Activated naive CD4-positive, alpha-beta T cell treated with anti-CD3 and anti-CD28 coated beads for 36 hours (primary cell): Measurements from ENCODE around the gene CCDC15. TPM values are rescaled to one million over a fixed set of nuclear protein-coding genes. Genes with fewer than 3 reads are reported as not detected.
"Not testable (repeated sequence)": the region's sequence is repeated elsewhere in the genome, so short reads cannot be mapped to it uniquely, and the experiment has no call there.

Source experiments
- CTCF ChIA-PET: fragments of 350-600 bp; sonication (Branson Sonifier 250); formaldehyde crosslinking; loops from one replicate; lab custom pipeline; 2021; ENCODE audit warnings: antibody characterized with exemption; lab: Charles Lee
- DNase-seq: peaks from one replicate; pipeline ENCODE4 v3.0.0-alpha.2; 2020
- H3K27ac Mint-ChIP-seq: one replicate; pipeline ENCODE4 v1.8.0; 2021; ENCODE audit warnings: mild to moderate bottlenecking, mixed read lengths
- H3K27me3 Mint-ChIP-seq: one replicate; pipeline ENCODE4 v1.8.0; 2021; ENCODE audit warnings: low read depth, mixed read lengths
- H3K36me3 Mint-ChIP-seq: one replicate; pipeline ENCODE4 v1.8.0; 2021; ENCODE audit warnings: low read depth, mixed read lengths
- H3K4me1 Mint-ChIP-seq: one replicate; pipeline ENCODE4 v1.8.0; 2021; ENCODE audit warnings: low read depth, mixed read lengths
- H3K4me3 Mint-ChIP-seq: one replicate; pipeline ENCODE4 v1.8.0; 2021; ENCODE audit warnings: mild to moderate bottlenecking, moderate library complexity, mixed read lengths
- H3K9me3 Mint-ChIP-seq: one replicate; pipeline ENCODE4 v1.8.0; 2021; ENCODE audit warnings: mixed read lengths
- intact Hi-C: fragments of 100-400 bp; cut with micrococcal nuclease; formaldehyde crosslinking; loops from one replicate; pipeline ENCODE4 v1.15.1; 2023
- total RNA-seq, 2 experiments: library from RNA; stranded (reverse); gene quantifications; one replicate each; pipeline ENCODE4 v1.2.3, GENCODE V29; 2021

CCDC15 gene
- total RNA-seq, 2 experiments from 2014 or later = 6.1 to 7.3 TPM

DNA sequence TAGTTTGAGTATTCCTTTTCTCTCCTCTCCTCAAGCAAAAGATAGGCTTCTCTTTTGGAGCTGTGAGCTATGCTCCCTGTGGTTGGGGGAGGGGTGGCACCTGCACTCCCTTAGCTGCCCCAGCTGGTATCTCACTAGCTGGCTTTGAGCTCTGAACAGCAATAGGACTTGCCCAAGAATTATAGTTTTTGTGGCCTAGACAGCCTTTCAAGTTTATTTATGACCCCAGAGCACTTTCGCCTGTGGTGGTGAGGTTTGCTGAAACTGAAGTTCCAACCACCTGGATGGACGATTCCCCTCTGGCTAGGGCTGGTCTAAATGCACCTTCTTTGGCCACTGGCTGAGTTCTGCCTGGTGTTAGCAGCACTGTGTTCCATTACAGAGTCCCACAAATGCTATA is 72.0 kb downstream of the CCDC15 start:
- Mint-ChIP-seq H3K4me3 (no peak overlapping the region), H3K9me3 (no peaks in the 10 kb centered on the region), H3K36me3 (peaks cover 15% of the 10 kb centered on the region), H3K27me3 (no peaks in the 10 kb centered on the region), H3K27ac (no peak overlapping the region), H3K4me1 (no peaks in the 10 kb centered on the region)
- CTCF ChIA-PET = no interaction called here
- intact Hi-C loops = no loop called here
- DNase-seq = no peak

DNA sequence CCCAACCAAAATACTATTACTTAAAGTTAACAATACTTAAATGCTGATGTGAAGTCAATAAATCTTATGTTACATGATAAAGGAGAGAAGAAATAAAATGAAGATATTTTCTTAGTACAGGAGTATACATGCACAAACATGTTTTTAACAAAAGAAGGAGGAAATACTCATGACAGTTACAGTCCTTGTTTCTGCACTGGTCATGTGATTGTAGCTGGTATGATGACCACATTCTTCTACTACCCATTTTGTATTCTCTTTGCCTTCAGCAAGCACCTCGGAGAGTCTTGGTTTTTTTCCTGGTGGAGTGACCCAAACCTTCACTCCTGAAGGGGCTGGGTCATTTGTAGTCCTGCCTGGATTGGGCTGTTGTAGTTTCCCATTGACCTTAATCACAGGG is 75.4 kb downstream of the CCDC15 start:
- DNase-seq, H3K27me3 Mint-ChIP-seq, H3K4me1 Mint-ChIP-seq, H3K27ac Mint-ChIP-seq, H3K4me3 Mint-ChIP-seq, CTCF ChIA-PET, intact Hi-C loops: not testable (repeated sequence)
- peaks cover 35% of the 10 kb centered on the region for H3K36me3 Mint-ChIP-seq
- H3K9me3 Mint-ChIP-seq = peaks cover 13% of the 10 kb centered on the region

DNA sequence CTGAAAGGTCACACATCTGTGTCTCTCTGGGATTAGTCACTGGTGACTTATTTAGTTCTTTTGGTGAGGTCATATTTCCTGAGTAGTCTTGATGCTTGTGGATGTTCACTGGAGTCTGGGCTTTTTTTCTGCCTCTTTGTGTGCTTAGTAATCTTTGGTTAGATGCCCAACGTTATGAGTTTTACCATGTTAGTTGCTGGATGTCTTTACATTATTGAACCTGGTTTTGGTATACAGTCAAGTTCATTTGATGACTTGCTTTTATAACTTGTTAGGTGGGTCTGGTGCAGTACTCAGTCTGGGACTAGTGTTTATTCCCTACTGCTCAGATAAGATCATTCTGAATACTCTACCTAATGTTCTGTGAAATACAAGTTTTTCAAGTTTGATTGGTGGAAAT is 82.9 kb downstream of the CCDC15 start:
- no peak overlapping the region for H3K4me3 Mint-ChIP-seq
- H3K4me1 Mint-ChIP-seq = peaks cover 6% of the 10 kb centered on the region
- CTCF ChIA-PET = no interaction called here
- no peaks in the 10 kb centered on the region for H3K27me3 Mint-ChIP-seq
- H3K36me3 Mint-ChIP-seq = peaks cover 26% of the 10 kb centered on the region
- intact Hi-C loops = no loop called here
- DNase-seq = no peak
- H3K27ac Mint-ChIP-seq = no peak overlapping the region
- H3K9me3 Mint-ChIP-seq = peaks cover 15% of the 10 kb centered on the region

- peaks cover 6% of the 10 kb centered on the region for H3K36me3 Mint-ChIP-seq
- intact Hi-C loops = no loop called here
- no peak overlapping the region for H3K27ac Mint-ChIP-seq
- H3K4me3 Mint-ChIP-seq = no peak overlapping the region
- peaks cover 3% of the 10 kb centered on the region for H3K9me3 Mint-ChIP-seq
- no peak for DNase-seq
- no peaks in the 10 kb centered on the region for H3K27me3 Mint-ChIP-seq
- CTCF ChIA-PET = no interaction called here
- H3K4me1 Mint-ChIP-seq = no peaks in the 10 kb centered on the region
Measured at GRCh38 chr11:125049164-125049792, 95.3 kb downstream of the CCDC15 start.

DNA sequence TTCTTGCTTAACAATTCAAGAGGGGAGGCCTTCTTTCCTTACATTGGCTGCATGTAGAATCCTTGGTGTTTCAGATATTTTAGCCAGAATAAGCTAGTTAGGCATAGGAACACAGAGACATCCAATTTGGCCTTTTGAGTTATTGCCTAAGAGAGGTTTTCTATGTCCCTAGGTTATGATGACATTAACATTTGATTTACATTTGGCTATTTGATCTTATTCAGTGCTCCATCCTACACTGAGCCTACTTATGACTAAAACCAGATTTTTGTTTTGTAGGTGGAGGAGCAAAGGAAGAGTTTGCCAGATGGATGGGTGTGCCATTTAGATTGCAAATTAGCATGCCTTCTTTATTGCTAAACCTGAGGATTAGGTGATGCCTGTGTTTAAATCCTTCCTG is 98.0 kb downstream of the CCDC15 start:
- no peak for DNase-seq
- H3K9me3 Mint-ChIP-seq = no peaks in the 10 kb centered on the region
- intact Hi-C loops = no loop called here
- no peaks in the 10 kb centered on the region for H3K4me1 Mint-ChIP-seq
- H3K4me3 Mint-ChIP-seq = no peak overlapping the region
- no peak overlapping the region for H3K27ac Mint-ChIP-seq
- no peaks in the 10 kb centered on the region for H3K27me3 Mint-ChIP-seq
- peaks cover 3% of the 10 kb centered on the region for H3K36me3 Mint-ChIP-seq
- CTCF ChIA-PET = no interaction called here

DNA sequence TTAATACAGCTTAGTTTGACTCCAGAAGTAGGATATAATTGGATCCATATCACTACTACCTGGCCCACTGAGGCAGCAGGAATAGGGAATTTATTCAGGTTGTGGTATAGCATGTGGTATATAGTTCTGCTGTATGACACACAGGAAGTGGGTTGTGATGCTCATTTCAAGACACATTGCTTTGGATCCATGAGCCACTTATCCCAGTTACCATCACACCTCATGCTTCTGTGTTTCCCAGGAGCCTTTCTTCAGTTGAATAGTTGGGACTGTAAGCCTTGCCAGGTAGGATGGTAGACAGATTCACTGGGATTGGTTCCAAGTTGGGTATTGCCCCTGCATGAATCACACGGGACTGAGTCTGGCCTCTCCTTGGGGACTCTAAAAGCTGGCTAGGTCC is 99.2 kb downstream of the CCDC15 start:
- H3K27ac Mint-ChIP-seq = no peak overlapping the region
- H3K36me3 Mint-ChIP-seq = peaks cover 3% of the 10 kb centered on the region
- H3K27me3 Mint-ChIP-seq = no peaks in the 10 kb centered on the region
- no peak overlapping the region for H3K4me3 Mint-ChIP-seq
- CTCF ChIA-PET = interaction anchor here (0.6 kb wide), 1 partner anchor 463 kb away, joined by 4 read pairs; no protein-coding TSS in a partner anchor
- intact Hi-C loops = no loop called here
- H3K4me1 Mint-ChIP-seq = no peaks in the 10 kb centered on the region
- DNase-seq = no peak
- H3K9me3 Mint-ChIP-seq = no peaks in the 10 kb centered on the region

GRCh38 chr11:125055107-125055715 is 101.2 kb downstream of the CCDC15 start:
- peaks cover 3% of the 10 kb centered on the region for H3K36me3 Mint-ChIP-seq
- H3K9me3 Mint-ChIP-seq = no peaks in the 10 kb centered on the region
- DNase-seq = no peak
- no peaks in the 10 kb centered on the region for H3K27me3 Mint-ChIP-seq
- H3K27ac Mint-ChIP-seq = no peak overlapping the region
- CTCF ChIA-PET = no interaction called here
- no peaks in the 10 kb centered on the region for H3K4me1 Mint-ChIP-seq
- no peak overlapping the region for H3K4me3 Mint-ChIP-seq
- intact Hi-C loops = no loop called here

GRCh38 chr11:125056111-125056510 is 102.1 kb downstream of the CCDC15 start:
- H3K36me3 Mint-ChIP-seq, H3K9me3 Mint-ChIP-seq, H3K4me3 Mint-ChIP-seq, CTCF ChIA-PET, H3K4me1 Mint-ChIP-seq, intact Hi-C loops, DNase-seq, H3K27me3 Mint-ChIP-seq, H3K27ac Mint-ChIP-seq: not testable (repeated sequence)

GRCh38 chr11:125056931-125057692 is 103.1 kb downstream of the CCDC15 start:
- intact Hi-C loops = no loop called here
- H3K27me3 Mint-ChIP-seq = peaks cover 8% of the 10 kb centered on the region
- no peak for DNase-seq
- H3K4me3 Mint-ChIP-seq = no peak overlapping the region
- no peaks in the 10 kb centered on the region for H3K4me1 Mint-ChIP-seq
- H3K27ac Mint-ChIP-seq = no peak overlapping the region
- H3K36me3 Mint-ChIP-seq = peaks cover 3% of the 10 kb centered on the region
- CTCF ChIA-PET = no interaction called here
- no peaks in the 10 kb centered on the region for H3K9me3 Mint-ChIP-seq

GRCh38 chr11:125057693-125058016 is 103.7 kb downstream of the CCDC15 start:
- Mint-ChIP-seq H3K9me3 (no peaks in the 10 kb centered on the region), H3K27me3 (peaks cover 11% of the 10 kb centered on the region), H3K4me1 (no peaks in the 10 kb centered on the region), H3K27ac (no peak overlapping the region), H3K4me3 (no peak overlapping the region), H3K36me3 (peaks cover 2% of the 10 kb centered on the region)
- no peak for DNase-seq
- intact Hi-C loops = no loop called here
- CTCF ChIA-PET = interaction anchor here (0.6 kb wide), 1 partner anchor 112 kb away, joined by 4 read pairs; no protein-coding TSS in a partner anchor

DNA sequence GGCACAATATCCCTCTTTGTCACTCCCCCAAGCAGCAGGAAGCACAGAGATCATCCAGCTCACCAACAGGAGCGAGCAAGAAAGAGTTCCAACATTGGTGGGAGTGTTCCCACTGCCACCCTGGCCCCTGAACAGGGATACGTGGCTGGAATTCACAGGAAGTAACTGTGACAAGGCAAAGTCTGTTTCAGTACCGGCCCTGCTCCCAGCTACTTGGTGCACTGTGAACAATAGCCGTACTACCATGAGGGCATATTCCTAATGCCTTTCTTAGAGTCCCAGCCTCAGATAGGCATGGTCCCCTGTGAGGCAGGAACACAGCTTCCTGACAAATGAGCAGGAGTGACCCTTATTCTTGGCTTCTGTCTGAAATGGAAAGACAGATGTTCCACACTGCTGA is 107.3 kb downstream of the CCDC15 start:
- no peak overlapping the region for H3K4me3 Mint-ChIP-seq
- no peak overlapping the region for H3K27ac Mint-ChIP-seq
- DNase-seq = no peak
- intact Hi-C loops = loop anchor here (5.0 kb wide), 1 partner anchor 51 kb away; the partner anchor contains the start of gene TMEM218
- no peaks in the 10 kb centered on the region for H3K9me3 Mint-ChIP-seq
- peaks cover 34% of the 10 kb centered on the region for H3K27me3 Mint-ChIP-seq
- H3K36me3 Mint-ChIP-seq = no peaks in the 10 kb centered on the region
- CTCF ChIA-PET = no interaction called here
- H3K4me1 Mint-ChIP-seq = peaks cover 6% of the 10 kb centered on the region

- H3K4me3 Mint-ChIP-seq = peak overlapping the region; percentile 61
- no peak overlapping the region for H3K27ac Mint-ChIP-seq
- DNase-seq = no peak
- H3K27me3 Mint-ChIP-seq = peaks cover 40% of the 10 kb centered on the region
- CTCF ChIA-PET = no interaction called here
- peaks cover 6% of the 10 kb centered on the region for H3K4me1 Mint-ChIP-seq
- intact Hi-C loops = loop anchor here (5.0 kb wide), 1 partner anchor 50 kb away; the partner anchor contains the start of gene TMEM218
- H3K36me3 Mint-ChIP-seq = no peaks in the 10 kb centered on the region
- no peaks in the 10 kb centered on the region for H3K9me3 Mint-ChIP-seq
Measured at GRCh38 chr11:125062218-125062930, 108.4 kb downstream of the CCDC15 start.
